GM18951 (cell line): ENCODE measurements around the gene PCSK1N.
"Not testable (repeated sequence)": the region's sequence is repeated elsewhere in the genome, so short reads cannot be mapped to it uniquely, and the experiment has no call there.

Source experiments
- POLR2A ChIP-seq: IDR thresholded peaks from 4 replicates; pipeline ENCODE4 v1.6.1; 2011; ENCODE audit warnings: mild to moderate bottlenecking; ENCODE audit not compliant: insufficient read length, insufficient read depth; ENCODE audit errors: extremely low read depth
- in situ Hi-C: fragments of 300-500 bp; cut with MboI; formaldehyde crosslinking; loops from one replicate; pipeline ENCODE4 v1.12.0; 2022; ENCODE audit warnings: low sequenced_read_pairs, mixed read lengths, inconsistent platforms; ENCODE audit not compliant: unreplicated experiment

PCSK1N gene

GRCh38 chrX:48831136-48831908 is 4.1 kb downstream of the PCSK1N start:
- TF ChIP-seq POLR2A, result no peak
- in situ Hi-C loops, result no loop called here

- in situ Hi-C loops, result no loop called here
- TF ChIP-seq POLR2A, result no peak
These were observed 6.2 kb downstream of the PCSK1N start for GRCh38 chrX:48829016-48829735.

GRCh38 chrX:48827654-48827968 is 7.8 kb downstream of the PCSK1N start:
- in situ Hi-C loops, result no loop called here
- no peak for TF ChIP-seq POLR2A

- in situ Hi-C loops, result no loop called here
- TF ChIP-seq POLR2A, result no peak
These were observed 8.3 kb downstream of the PCSK1N start for GRCh38 chrX:48826876-48827653.

- TF ChIP-seq POLR2A, result no peak
- in situ Hi-C loops, result no loop called here
These were observed 9.1 kb downstream of the PCSK1N start, which contains the start of gene ERAS for GRCh38 chrX:48826135-48826875. Gene ERAS, plus strand, starts transcription at chrX:48826513. Its CDS starts 2,611 bp downstream, at chrX:48829124.

- TF ChIP-seq POLR2A, result no peak
- in situ Hi-C loops, result no loop called here
These were observed 11.3 kb downstream of the PCSK1N start for GRCh38 chrX:48824066-48824465.

GRCh38 chrX:48823053-48823452 is 12.4 kb downstream of the PCSK1N start:
- in situ Hi-C loops, result no loop called here
- no peak for TF ChIP-seq POLR2A

GRCh38 chrX:48819394-48819793 is 16.0 kb downstream of the PCSK1N start:
- in situ Hi-C loops, result not testable (repeated sequence)

GRCh38 chrX:48818866-48819265 is 16.5 kb downstream of the PCSK1N start:
- in situ Hi-C loops, result no loop called here

GRCh38 chrX:48818098-48818497 is 17.3 kb downstream of the PCSK1N start:
- no peak for TF ChIP-seq POLR2A
- in situ Hi-C loops, result no loop called here

More at GRCh38 chrX:48818866-48819265, 16.5 kb downstream of the PCSK1N start:
- TF ChIP-seq POLR2A, result no peak

- in situ Hi-C loops, result no loop called here
- no peak for TF ChIP-seq POLR2A
These were observed 19.2 kb downstream of the PCSK1N start for GRCh38 chrX:48816014-48816810.

- no peak for TF ChIP-seq POLR2A
These were observed 20.1 kb downstream of the PCSK1N start for GRCh38 chrX:48815266-48815665.

More at GRCh38 chrX:48815266-48815665, 20.1 kb downstream of the PCSK1N start:
- in situ Hi-C loops, result no loop called here
